SJCRH30 (cell line): ENCODE data around the gene UQCRC2. TPM values are rescaled to one million over a fixed set of nuclear protein-coding genes. Genes with fewer than 3 reads are reported as not detected.

Experiments
- DNase-seq, 2 experiments: peaks; one replicate each; pipeline ENCODE4 v3.0.0-alpha.2; 2015 to 2020
- H3K27ac ChIP-seq: fragments of 250-450 bp; sonication (Bioruptor Pico); 2 replicates; pipeline ENCODE4 v1.5.1; 2020; ENCODE audit warnings: mild to moderate bottlenecking, moderate library complexity
- H3K27me3 ChIP-seq: fragments of 250-450 bp; sonication (Bioruptor Pico); 2 replicates; pipeline ENCODE4 v1.5.1; 2020; ENCODE audit warnings: mild to moderate bottlenecking, moderate library complexity
- H3K36me3 ChIP-seq: fragments of 250-450 bp; sonication (Bioruptor Pico); 2 replicates; pipeline ENCODE4 v1.5.1; 2020; ENCODE audit warnings: mild to moderate bottlenecking, moderate library complexity
- H3K4me1 ChIP-seq: fragments of 250-450 bp; sonication (Bioruptor Pico); 2 replicates; pipeline ENCODE4 v1.5.1; 2020; ENCODE audit warnings: mild to moderate bottlenecking, moderate library complexity
- H3K4me3 ChIP-seq: fragments of 250-450 bp; sonication (Bioruptor Pico); 2 replicates; pipeline ENCODE4 v1.5.1; 2020; ENCODE audit warnings: mild to moderate bottlenecking, moderate library complexity
- H3K9me3 ChIP-seq: fragments of 250-450 bp; sonication (Bioruptor Pico); replicated peaks from 2 replicates; pipeline ENCODE4 v1.5.1; 2020; ENCODE audit warnings: mild to moderate bottlenecking, moderate library complexity
- total RNA-seq: library from RNA; depleted of rRNA; stranded (reverse); fragments of >200 nt; shearing (Covaris generic); gene quantifications from 2 replicates; pipeline ENCODE4 v1.2.3, GENCODE V29; 2014

Gene UQCRC2
- total RNA-seq, 1 experiment from 2014 or later: 169 TPM

- H3K36me3 ChIP-seq: peaks cover 49% of the 10 kb centered on the region
- DNase-seq: no peak
- H3K9me3 ChIP-seq: no peaks in the 10 kb centered on the region
Measured at GRCh38 chr16:21959050-21959449, 5.9 kb downstream of the UQCRC2 start.

GRCh38 chr16:21962475-21962874 lies 9.3 kb downstream of the UQCRC2 start:
- H3K4me3 ChIP-seq: no peak overlapping the region
- peaks cover 78% of the 10 kb centered on the region for H3K36me3 ChIP-seq
- no peaks in the 10 kb centered on the region for H3K4me1 ChIP-seq
- no peaks in the 10 kb centered on the region for H3K27me3 ChIP-seq
- H3K27ac ChIP-seq: no peak overlapping the region
- DNase-seq: no peak
- no peaks in the 10 kb centered on the region for H3K9me3 ChIP-seq

More at GRCh38 chr16:21959050-21959449, 5.9 kb downstream of the UQCRC2 start:
- no peaks in the 10 kb centered on the region for H3K4me1 ChIP-seq
- no peak overlapping the region for H3K4me3 ChIP-seq
- H3K27ac ChIP-seq: no peak overlapping the region
- no peaks in the 10 kb centered on the region for H3K27me3 ChIP-seq

- DNase-seq: no peak
- Histone ChIP-seq H3K9me3 (no peaks in the 10 kb centered on the region), H3K4me3 (no peak overlapping the region), H3K27ac (no peak overlapping the region), H3K4me1 (no peaks in the 10 kb centered on the region), H3K27me3 (no peaks in the 10 kb centered on the region), H3K36me3 (peaks cover 80% of the 10 kb centered on the region)
Measured at GRCh38 chr16:21963887-21964286, 10.7 kb downstream of the UQCRC2 start.

GRCh38 chr16:21964353-21964752 lies 11.2 kb downstream of the UQCRC2 start:
- H3K27me3 ChIP-seq: no peaks in the 10 kb centered on the region

GRCh38 chr16:21971856-21972255 lies 18.7 kb downstream of the UQCRC2 start:
- H3K4me3 ChIP-seq: no peak overlapping the region
- H3K27me3 ChIP-seq: no peaks in the 10 kb centered on the region
- no peak overlapping the region for H3K27ac ChIP-seq
- no peaks in the 10 kb centered on the region for H3K4me1 ChIP-seq
- no peaks in the 10 kb centered on the region for H3K9me3 ChIP-seq
- peaks cover 86% of the 10 kb centered on the region for H3K36me3 ChIP-seq
- no peak for DNase-seq

More at GRCh38 chr16:21964353-21964752, 11.2 kb downstream of the UQCRC2 start:
- no peak for DNase-seq
- Histone ChIP-seq H3K4me3 (no peak overlapping the region), H3K9me3 (no peaks in the 10 kb centered on the region), H3K36me3 (peaks cover 76% of the 10 kb centered on the region), H3K4me1 (no peaks in the 10 kb centered on the region), H3K27ac (no peak overlapping the region)

- no peak for DNase-seq
- no peak overlapping the region for H3K27ac ChIP-seq
- no peak overlapping the region for H3K4me3 ChIP-seq
- H3K36me3 ChIP-seq: peaks cover 89% of the 10 kb centered on the region
- H3K9me3 ChIP-seq: no peaks in the 10 kb centered on the region
- no peaks in the 10 kb centered on the region for H3K27me3 ChIP-seq
- no peaks in the 10 kb centered on the region for H3K4me1 ChIP-seq
Measured at GRCh38 chr16:21973945-21974344, 20.8 kb downstream of the UQCRC2 start.

GRCh38 chr16:21980032-21980431 lies 26.9 kb downstream of the UQCRC2 start:
- Histone ChIP-seq H3K4me1 (no peaks in the 10 kb centered on the region), H3K27me3 (no peaks in the 10 kb centered on the region), H3K27ac (no peak overlapping the region), H3K9me3 (no peaks in the 10 kb centered on the region), H3K36me3 (peaks cover 79% of the 10 kb centered on the region), H3K4me3 (no peak overlapping the region)
- no peak for DNase-seq

- H3K9me3 ChIP-seq: no peaks in the 10 kb centered on the region
- DNase-seq: no peak
- peaks cover 65% of the 10 kb centered on the region for H3K36me3 ChIP-seq
- H3K4me3 ChIP-seq: no peak overlapping the region
- H3K27me3 ChIP-seq: no peaks in the 10 kb centered on the region
- H3K4me1 ChIP-seq: no peaks in the 10 kb centered on the region
- no peak overlapping the region for H3K27ac ChIP-seq
Measured at GRCh38 chr16:21982108-21982507, 28.9 kb downstream of the UQCRC2 start.

- no peak for DNase-seq
- Histone ChIP-seq H3K9me3 (no peaks in the 10 kb centered on the region), H3K27ac (no peak overlapping the region), H3K4me1 (no peaks in the 10 kb centered on the region), H3K27me3 (no peaks in the 10 kb centered on the region), H3K36me3 (peaks cover 46% of the 10 kb centered on the region), H3K4me3 (no peak overlapping the region)
Measured at GRCh38 chr16:21984062-21984461, 30.9 kb downstream of the UQCRC2 start.

GRCh38 chr16:21985524-21985923 lies 32.4 kb downstream of the UQCRC2 start:
- no peak for DNase-seq
- Histone ChIP-seq H3K4me1 (no peaks in the 10 kb centered on the region), H3K4me3 (no peak overlapping the region), H3K36me3 (peaks cover 31% of the 10 kb centered on the region), H3K27ac (no peak overlapping the region), H3K9me3 (no peaks in the 10 kb centered on the region), H3K27me3 (no peaks in the 10 kb centered on the region)

- Histone ChIP-seq H3K9me3 (no peaks in the 10 kb centered on the region), H3K4me3 (no peak overlapping the region), H3K36me3 (peaks cover 21% of the 10 kb centered on the region), H3K4me1 (no peaks in the 10 kb centered on the region), H3K27me3 (no peaks in the 10 kb centered on the region), H3K27ac (no peak overlapping the region)
- no peak for DNase-seq
Measured at GRCh38 chr16:21986692-21987246, 33.6 kb downstream of the UQCRC2 start.

- H3K9me3 ChIP-seq: no peaks in the 10 kb centered on the region
- no peak overlapping the region for H3K4me3 ChIP-seq
- no peaks in the 10 kb centered on the region for H3K27me3 ChIP-seq
- no peak overlapping the region for H3K27ac ChIP-seq
- no peaks in the 10 kb centered on the region for H3K4me1 ChIP-seq
- peaks cover 16% of the 10 kb centered on the region for H3K36me3 ChIP-seq
- no peak for DNase-seq
Measured at GRCh38 chr16:21987498-21987897, 34.3 kb downstream of the UQCRC2 start.

GRCh38 chr16:21989133-21989532 lies 36.0 kb downstream of the UQCRC2 start:
- no peaks in the 10 kb centered on the region for H3K27me3 ChIP-seq
- no peak overlapping the region for H3K4me3 ChIP-seq
- no peaks in the 10 kb centered on the region for H3K9me3 ChIP-seq
- no peak for DNase-seq
- H3K36me3 ChIP-seq: peaks cover 7% of the 10 kb centered on the region; the same call in 1 of the 2 replicates
- no peaks in the 10 kb centered on the region for H3K4me1 ChIP-seq
- H3K27ac ChIP-seq: no peak overlapping the region

GRCh38 chr16:21989751-21990150 lies 36.6 kb downstream of the UQCRC2 start:
- H3K27ac ChIP-seq: no peak overlapping the region
- no peaks in the 10 kb centered on the region for H3K4me1 ChIP-seq
- H3K4me3 ChIP-seq: no peak overlapping the region
- H3K36me3 ChIP-seq: peaks cover 7% of the 10 kb centered on the region; the same call in 1 of the 2 replicates
- H3K27me3 ChIP-seq: no peaks in the 10 kb centered on the region
- DNase-seq: no peak
- H3K9me3 ChIP-seq: no peaks in the 10 kb centered on the region

- DNase-seq: no peak
Measured at GRCh38 chr16:21990381-21990944, 37.3 kb downstream of the UQCRC2 start.

GRCh38 chr16:21991621-21992020 lies 38.5 kb downstream of the UQCRC2 start:
- Histone ChIP-seq H3K9me3 (no peaks in the 10 kb centered on the region), H3K36me3 (no peaks in the 10 kb centered on the region), H3K4me1 (no peaks in the 10 kb centered on the region), H3K27me3 (no peaks in the 10 kb centered on the region), H3K4me3 (no peak overlapping the region), H3K27ac (no peak overlapping the region)
- no peak for DNase-seq

More at GRCh38 chr16:21990381-21990944, 37.3 kb downstream of the UQCRC2 start:
- peaks cover 7% of the 10 kb centered on the region; the same call in 1 of the 2 replicates for H3K36me3 ChIP-seq
- no peak overlapping the region for H3K4me3 ChIP-seq
- H3K4me1 ChIP-seq: no peaks in the 10 kb centered on the region
- H3K9me3 ChIP-seq: no peaks in the 10 kb centered on the region
- no peak overlapping the region for H3K27ac ChIP-seq
- H3K27me3 ChIP-seq: no peaks in the 10 kb centered on the region
